Measurements from ENCODE around the gene SSH2. TPM values are rescaled to one million over a fixed set of nuclear protein-coding genes. Genes with fewer than 3 reads are reported as not detected.
"Not testable (repeated sequence)": the region's sequence is repeated elsewhere in the genome, so short reads cannot be mapped to it uniquely, and the experiment has no call there.

Gene SSH2
- total RNA-seq, 2 experiments from 2014 or later = 39.4 to 73.9 TPM

DNA sequence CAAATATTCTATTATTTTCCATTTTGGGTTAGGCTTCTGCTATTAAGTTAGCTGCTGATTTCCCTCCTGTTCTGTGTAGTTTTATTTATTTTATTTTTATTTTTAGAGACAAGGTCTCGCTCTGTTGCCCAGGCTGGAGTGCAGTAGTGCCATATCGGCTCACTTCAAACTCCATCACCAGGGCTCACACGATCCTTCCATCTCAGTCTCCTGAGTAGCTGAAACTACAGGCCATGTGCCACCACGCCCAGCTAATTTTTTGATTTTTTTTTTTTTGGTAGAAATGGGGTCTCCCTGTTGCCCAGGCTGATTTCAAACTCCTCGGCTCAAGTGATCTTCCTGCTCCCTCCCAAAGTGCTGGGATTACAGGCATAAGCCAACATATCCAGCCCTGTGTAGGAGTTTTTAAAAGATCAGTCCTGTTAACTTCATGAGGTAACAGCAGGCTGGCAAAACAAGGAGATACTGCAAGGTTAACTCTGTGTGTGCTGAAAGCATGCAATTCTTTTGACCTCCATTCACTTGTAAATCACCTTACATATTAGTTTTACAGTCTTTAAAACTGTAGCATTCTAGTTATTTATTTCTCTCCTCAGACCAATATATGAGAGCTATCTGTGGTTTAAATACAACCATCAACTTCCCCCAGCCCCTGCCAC lies 63.2 kb downstream of the SSH2 start:
- Histone ChIP-seq H3K9me3 (ENCODE audit: low read length) (no peaks in the 10 kb centered on the region), H3K79me2 (ENCODE audit: insufficient read depth, low read depth, low read length) (peaks cover 72% of the 10 kb centered on the region), H4K20me1 (ENCODE audit: insufficient read depth, low read length) (peaks cover 9% of the 10 kb centered on the region; the same call in 1 of the 2 replicates), H3K27ac (ENCODE audit: low read depth, low read length, poor library complexity, severe bottlenecking) (no peak overlapping the region), H3K4me3 (ENCODE audit: low read depth, low read length, poor library complexity, severe bottlenecking) (no peak overlapping the region), H3K4me2 (ENCODE audit: low read length) (no peak overlapping the region), H3K9me2 (ENCODE audit: insufficient read depth, low read length) (no peaks in the 10 kb centered on the region), H2AFZ (ENCODE audit: low read length) (no peak overlapping the region), H3K36me3 (ENCODE audit: insufficient read depth, low read length) (peaks cover 15% of the 10 kb centered on the region), H3K4me1 (ENCODE audit: insufficient read depth, low read length, poor library complexity, severe bottlenecking) (peaks cover 20% of the 10 kb centered on the region)
- intact Hi-C loops (cut with micrococcal nuclease; ENCODE audit: unreplicated experiment) = loop anchor here (1.0 kb wide), 1 partner anchor 64 kb away; no protein-coding TSS in a partner anchor
- POLR2A ChIA-PET = interaction anchor here (0.9 to 2.0 kb wide), 2 partner anchors 64 to 73 kb away, joined by 3 to 8 read pairs; no protein-coding TSS in a partner anchor
- no peak for DNase-seq (ENCODE audit: low spot score)
- no TSS peak for BruUV-seq (replicated peaks)
- no peak for TF ChIP-seq CTCF (conservative IDR thresholded peaks at IDR 0.05; ENCODE audit: low read length)
- no peak for TF ChIP-seq EZH2phosphoT487 (IDR thresholded peaks at IDR 0.05; ENCODE audit: borderline replicate concordance, low read depth, low read length)
- CTCF ChIA-PET (ENCODE audit: unreplicated experiment) = interaction anchor here (1.3 kb wide), 1 partner anchor 64 kb away, joined by 9 read pairs; no protein-coding TSS in a partner anchor

DNA sequence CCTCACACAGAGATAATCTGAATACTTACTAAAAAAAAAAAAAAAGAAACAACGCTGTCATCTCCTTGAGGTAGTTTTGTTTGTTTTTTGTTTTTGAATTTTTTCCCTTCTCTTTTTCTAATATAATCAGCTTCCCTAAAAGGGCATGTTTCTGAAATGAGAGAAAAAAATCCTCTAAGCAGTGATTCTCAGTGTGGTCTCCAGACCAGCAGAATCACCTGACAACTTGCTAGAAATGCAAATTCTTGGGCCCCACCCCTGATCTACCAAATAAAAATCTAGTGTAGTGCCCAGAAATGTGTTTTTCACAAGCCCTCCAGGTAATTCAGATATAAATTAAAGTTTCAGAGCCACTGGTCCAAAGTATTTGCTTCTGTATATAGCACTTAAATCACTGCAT lies 65.4 kb downstream of the SSH2 start:
- H3K4me2 ChIP-seq (ENCODE audit: low read length) = no peak overlapping the region
- H3K9me2 ChIP-seq (ENCODE audit: insufficient read depth, low read length) = no peaks in the 10 kb centered on the region
- no peak overlapping the region for H2AFZ ChIP-seq (ENCODE audit: low read length)
- BruUV-seq (replicated peaks) = TSS peak; percentile 20
- peaks cover 20% of the 10 kb centered on the region for H3K4me1 ChIP-seq (ENCODE audit: insufficient read depth, low read length, poor library complexity, severe bottlenecking)
- H3K79me2 ChIP-seq (ENCODE audit: insufficient read depth, low read depth, low read length) = peaks cover 57% of the 10 kb centered on the region
- no peak overlapping the region for H3K4me3 ChIP-seq (ENCODE audit: low read depth, low read length, poor library complexity, severe bottlenecking)
- DNase-seq (ENCODE audit: low spot score) = no peak
- ChIA-PET CTCF (ENCODE audit: unreplicated experiment) (no interaction called here), POLR2A (interaction anchor here (0.6 kb wide), 1 partner anchor 233 kb away, joined by 3 read pairs; no protein-coding TSS in a partner anchor)
- TF ChIP-seq EZH2phosphoT487 (IDR thresholded peaks at IDR 0.05; ENCODE audit: borderline replicate concordance, low read depth, low read length) (no peak), CTCF (conservative IDR thresholded peaks at IDR 0.05; ENCODE audit: low read length) (no peak)
- intact Hi-C loops (cut with micrococcal nuclease; ENCODE audit: unreplicated experiment) = no loop called here
- H3K27ac ChIP-seq (ENCODE audit: low read depth, low read length, poor library complexity, severe bottlenecking) = no peak overlapping the region
- H3K9me3 ChIP-seq (ENCODE audit: low read length) = no peaks in the 10 kb centered on the region
- H3K36me3 ChIP-seq (ENCODE audit: insufficient read depth, low read length) = peaks cover 25% of the 10 kb centered on the region
- peaks cover under 1% of the 10 kb centered on the region; the same call in 1 of the 2 replicates for H4K20me1 ChIP-seq (ENCODE audit: insufficient read depth, low read length)

DNA sequence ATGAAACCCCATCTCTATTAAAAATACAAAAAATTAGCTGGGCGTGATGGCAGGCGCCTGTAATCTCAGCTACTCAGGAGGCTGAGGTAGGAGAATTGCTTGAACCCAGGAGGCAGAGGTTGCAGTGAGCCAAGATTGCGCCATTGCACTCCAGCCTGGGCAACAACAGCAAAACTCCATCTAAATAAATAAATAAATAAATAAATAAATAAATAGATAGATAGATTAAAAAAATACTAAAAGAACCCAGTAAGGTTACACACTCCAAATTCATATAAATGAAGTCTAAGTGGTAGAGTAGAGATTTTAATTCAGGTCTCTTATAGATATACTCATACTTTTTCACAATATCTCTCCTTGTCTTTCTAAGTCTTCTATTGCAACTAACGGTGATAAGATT lies 65.9 kb downstream of the SSH2 start:
- CTCF ChIA-PET (ENCODE audit: unreplicated experiment); H3K4me3 ChIP-seq (ENCODE audit: low read depth, low read length, poor library complexity, severe bottlenecking); BruUV-seq (replicated peaks); H4K20me1 ChIP-seq (ENCODE audit: insufficient read depth, low read length); H3K9me3 ChIP-seq (ENCODE audit: low read length); H3K9me2 ChIP-seq (ENCODE audit: insufficient read depth, low read length); H2AFZ ChIP-seq (ENCODE audit: low read length); H3K4me2 ChIP-seq (ENCODE audit: low read length); H3K27ac ChIP-seq (ENCODE audit: low read depth, low read length, poor library complexity, severe bottlenecking); DNase-seq (ENCODE audit: low spot score); intact Hi-C loops (cut with micrococcal nuclease; ENCODE audit: unreplicated experiment); POLR2A ChIA-PET: not testable (repeated sequence)
- H3K4me1 ChIP-seq (ENCODE audit: insufficient read depth, low read length, poor library complexity, severe bottlenecking) = peaks cover 20% of the 10 kb centered on the region
- H3K79me2 ChIP-seq (ENCODE audit: insufficient read depth, low read depth, low read length) = peaks cover 52% of the 10 kb centered on the region
- H3K36me3 ChIP-seq (ENCODE audit: insufficient read depth, low read length) = peaks cover 25% of the 10 kb centered on the region

Measured in OCI-LY7 (cell line).